HTR-8/SVneo (cell line): ENCODE data around the gene CNGA4.
"Not testable (repeated sequence)": the region's sequence is repeated elsewhere in the genome, so short reads cannot be mapped to it uniquely, and the experiment has no call there.

Experiments
- DNase-seq: peaks from one replicate; pipeline ENCODE4 v3.0.0; 2011; ENCODE audit warnings: low spot score, mixed read lengths; ENCODE audit not compliant: insufficient read length
- FAIRE-seq: peaks from 2 replicates; lab custom pipeline; 2011; peaks lifted over from hg19 to GRCh38; lab: Jason Lieb, UNC

Gene CNGA4

GRCh38 chr11:6258571-6259081 is 19.7 kb downstream of the CNGA4 start:
- DNase-seq = no peak
- no peak for FAIRE-seq

DNA sequence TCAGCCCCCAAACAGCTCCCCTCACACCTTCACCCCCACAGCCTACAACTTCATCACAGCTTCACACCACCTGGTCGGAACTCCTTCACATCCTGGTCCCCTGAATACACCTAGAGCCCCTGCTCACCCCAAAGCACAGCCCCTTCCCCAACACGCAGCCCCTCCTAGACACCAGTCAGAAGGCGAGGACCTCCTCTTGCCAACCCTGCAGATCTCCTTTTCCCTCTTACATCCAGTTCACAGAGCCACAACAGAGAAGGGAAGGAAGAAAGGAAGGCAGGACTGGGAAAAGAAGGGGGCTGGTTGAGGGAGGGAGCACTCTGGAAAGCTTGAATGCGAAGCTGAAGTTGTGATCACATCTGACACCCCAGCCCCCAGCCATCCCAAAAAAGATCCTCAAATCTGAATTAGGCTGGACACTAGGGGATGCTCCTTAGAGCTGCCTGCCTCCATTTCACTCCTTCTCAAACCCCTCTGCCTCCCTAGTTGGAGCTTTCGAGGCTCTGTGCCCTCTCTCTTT is 21.4 kb downstream of the CNGA4 start:
- FAIRE-seq = no peak
- DNase-seq = no peak

- DNase-seq = no peak
- FAIRE-seq = no peak
Measured at GRCh38 chr11:6263662-6264061, 24.8 kb downstream of the CNGA4 start.

DNA sequence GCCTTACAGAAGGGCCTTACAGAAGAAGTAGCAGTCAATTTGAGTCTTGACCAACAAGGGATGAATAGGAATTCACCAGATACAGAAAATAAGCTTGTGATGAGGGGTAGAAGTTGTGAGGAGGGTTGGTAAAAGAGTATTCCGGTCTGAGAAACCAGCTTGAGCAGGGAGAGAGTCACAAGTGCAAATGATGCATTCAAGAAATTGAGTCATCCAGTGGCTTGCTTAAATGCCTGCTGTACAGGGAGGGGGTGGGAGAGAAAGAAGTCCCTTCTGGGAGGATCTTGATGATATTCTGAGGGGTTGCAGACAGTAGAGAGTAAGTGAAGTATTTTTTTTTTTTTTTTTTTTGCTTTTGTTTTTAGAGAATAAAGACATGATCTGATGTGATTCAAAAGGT is 29.9 kb downstream of the CNGA4 start:
- no peak for DNase-seq
- no peak for FAIRE-seq

DNA sequence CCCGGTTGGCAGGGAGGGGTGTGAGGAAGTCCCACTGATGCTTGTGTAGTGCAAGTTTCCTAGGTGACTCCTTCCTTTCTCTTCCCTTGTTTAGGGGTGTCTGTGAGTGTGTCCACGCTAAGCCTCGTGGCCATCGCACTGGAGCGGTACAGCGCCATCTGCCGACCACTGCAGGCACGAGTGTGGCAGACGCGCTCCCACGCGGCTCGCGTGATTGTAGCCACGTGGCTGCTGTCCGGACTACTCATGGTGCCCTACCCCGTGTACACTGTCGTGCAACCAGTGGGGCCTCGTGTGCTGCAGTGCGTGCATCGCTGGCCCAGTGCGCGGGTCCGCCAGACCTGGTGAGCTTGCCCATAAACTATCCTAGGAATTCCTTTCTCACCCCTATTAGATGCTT is 31.1 kb downstream of the CNGA4 start:
- FAIRE-seq = no peak
- no peak for DNase-seq

- no peak for DNase-seq
- no peak for FAIRE-seq
Measured at GRCh38 chr11:6270584-6271246, 31.8 kb downstream of the CNGA4 start.

- FAIRE-seq (no peak), DNase-seq (no peak)
Measured at GRCh38 chr11:6271598-6271997, 32.7 kb downstream of the CNGA4 start.

DNA sequence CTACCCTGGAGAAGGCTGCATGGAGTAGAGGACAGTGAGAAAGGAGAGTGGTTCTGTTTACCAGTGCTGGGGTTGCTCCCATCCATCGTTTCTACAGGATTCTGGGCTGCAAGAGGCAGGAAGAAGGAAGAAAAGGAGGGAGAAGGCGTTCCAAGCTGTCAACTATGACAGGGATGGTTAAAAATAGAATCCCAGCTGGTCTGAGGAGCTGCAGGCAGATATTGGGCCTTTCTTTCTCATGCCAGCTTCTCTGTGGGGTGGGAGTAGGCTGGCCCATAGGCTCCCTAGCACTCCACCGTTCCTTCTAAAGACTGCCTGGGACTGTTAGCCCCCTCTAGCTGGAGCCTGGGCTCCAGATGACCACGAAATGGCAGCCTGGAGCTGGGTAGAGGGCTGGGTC is 34.3 kb downstream of the CNGA4 start:
- DNase-seq = no peak
- FAIRE-seq = no peak

GRCh38 chr11:6280809-6281208 is 41.9 kb downstream of the CNGA4 start:
- not testable (repeated sequence) for DNase-seq, FAIRE-seq

- DNase-seq (no peak), FAIRE-seq (no peak)
Measured at GRCh38 chr11:6283453-6284023, 44.6 kb downstream of the CNGA4 start.

GRCh38 chr11:6284250-6284649 is 45.4 kb downstream of the CNGA4 start:
- DNase-seq = no peak
- no peak for FAIRE-seq

DNA sequence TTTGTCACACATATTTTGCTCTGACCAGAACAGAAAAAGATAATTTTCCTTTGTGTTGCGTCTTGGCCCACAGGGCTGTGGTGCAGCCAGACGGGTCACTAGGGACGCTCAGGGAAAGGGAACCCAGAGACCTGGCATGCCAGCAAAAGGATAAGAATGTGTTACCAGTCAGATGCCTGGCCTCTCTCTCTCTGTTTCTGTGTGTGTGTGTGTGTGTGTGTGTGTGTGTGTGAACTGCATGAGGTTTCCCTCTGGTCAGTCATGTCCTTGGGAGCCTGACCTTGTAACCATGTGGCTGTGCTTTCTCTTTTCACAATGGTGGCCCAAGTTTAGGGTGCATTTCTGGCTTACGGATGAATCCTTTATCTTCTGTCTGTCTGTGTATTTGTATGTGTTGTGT is 46.1 kb downstream of the CNGA4 start:
- FAIRE-seq = no peak

More for the DNA sequence above, 46.1 kb downstream of the CNGA4 start:
- no peak for DNase-seq
